NCI-H226 (cell line): ENCODE data around the gene CYP1B1.
"Not testable (repeated sequence)": the region's sequence is repeated elsewhere in the genome, so short reads cannot be mapped to it uniquely, and the experiment has no call there.

ENCODE experiments used
- DNase-seq: peaks from one replicate; pipeline ENCODE4 v3.0.0-alpha.2; 2015

CYP1B1 gene

GRCh38 chr2:38098421-38099098 lies 22.6 kb upstream of the CYP1B1 start:
- no peak for DNase-seq

GRCh38 chr2:38097988-38098385 lies 22.0 kb upstream of the CYP1B1 start:
- DNase-seq: no peak

- no peak for DNase-seq
Observed at GRCh38 chr2:38097258-38097987, 21.5 kb upstream of the CYP1B1 start.

GRCh38 chr2:38095996-38096861 lies 20.3 kb upstream of the CYP1B1 start:
- DNase-seq: no peak

- no peak for DNase-seq
Observed at GRCh38 chr2:38095079-38095995, 19.4 kb upstream of the CYP1B1 start.

- no peak for DNase-seq
Observed at GRCh38 chr2:38093527-38094165, 17.7 kb upstream of the CYP1B1 start.

GRCh38 chr2:38092196-38092902 lies 16.4 kb upstream of the CYP1B1 start:
- peak; percentile 53 for DNase-seq

- no peak for DNase-seq
Observed at GRCh38 chr2:38091760-38092159, 15.8 kb upstream of the CYP1B1 start.

GRCh38 chr2:38090928-38091327 lies 15.0 kb upstream of the CYP1B1 start:
- no peak for DNase-seq

GRCh38 chr2:38090212-38090611 lies 14.3 kb upstream of the CYP1B1 start:
- DNase-seq: not testable (repeated sequence)

- DNase-seq: not testable (repeated sequence)
Observed at GRCh38 chr2:38085998-38086698, 10.2 kb upstream of the CYP1B1 start.

GRCh38 chr2:38084556-38084955 lies 8.6 kb upstream of the CYP1B1 start:
- DNase-seq: not testable (repeated sequence)

- not testable (repeated sequence) for DNase-seq
Observed at GRCh38 chr2:38082727-38083126, 6.8 kb upstream of the CYP1B1 start.

- DNase-seq: no peak
Observed at GRCh38 chr2:38080346-38080745, 4.4 kb upstream of the CYP1B1 start.

- peak; percentile 85 for DNase-seq
Observed at GRCh38 chr2:38079116-38080052, 3.4 kb upstream of the CYP1B1 start.

GRCh38 chr2:38077431-38077769 lies 1.4 kb upstream of the CYP1B1 start:
- DNase-seq: no peak

GRCh38 chr2:38076710-38077430 lies 919 bp upstream of the CYP1B1 start:
- DNase-seq: peak; percentile 97

GRCh38 chr2:38076152-38076709 lies 280 bp upstream of the CYP1B1 start:
- peak; percentile 61 for DNase-seq
